Activated T-cell treated with anti-CD3 and anti-CD28 coated beads, Interleukin-2, amount 50 U/mL, for 48 hours (primary cell): Measurements from ENCODE around the gene LRPAP1.
"Not testable (repeated sequence)": the region's sequence is repeated elsewhere in the genome, so short reads cannot be mapped to it uniquely, and the experiment has no call there.

Experiments
- DNase-seq, 2 experiments: peaks; one replicate each; pipeline ENCODE4 v3.0.0-alpha.2; 2020

The LRPAP1 gene

DNA sequence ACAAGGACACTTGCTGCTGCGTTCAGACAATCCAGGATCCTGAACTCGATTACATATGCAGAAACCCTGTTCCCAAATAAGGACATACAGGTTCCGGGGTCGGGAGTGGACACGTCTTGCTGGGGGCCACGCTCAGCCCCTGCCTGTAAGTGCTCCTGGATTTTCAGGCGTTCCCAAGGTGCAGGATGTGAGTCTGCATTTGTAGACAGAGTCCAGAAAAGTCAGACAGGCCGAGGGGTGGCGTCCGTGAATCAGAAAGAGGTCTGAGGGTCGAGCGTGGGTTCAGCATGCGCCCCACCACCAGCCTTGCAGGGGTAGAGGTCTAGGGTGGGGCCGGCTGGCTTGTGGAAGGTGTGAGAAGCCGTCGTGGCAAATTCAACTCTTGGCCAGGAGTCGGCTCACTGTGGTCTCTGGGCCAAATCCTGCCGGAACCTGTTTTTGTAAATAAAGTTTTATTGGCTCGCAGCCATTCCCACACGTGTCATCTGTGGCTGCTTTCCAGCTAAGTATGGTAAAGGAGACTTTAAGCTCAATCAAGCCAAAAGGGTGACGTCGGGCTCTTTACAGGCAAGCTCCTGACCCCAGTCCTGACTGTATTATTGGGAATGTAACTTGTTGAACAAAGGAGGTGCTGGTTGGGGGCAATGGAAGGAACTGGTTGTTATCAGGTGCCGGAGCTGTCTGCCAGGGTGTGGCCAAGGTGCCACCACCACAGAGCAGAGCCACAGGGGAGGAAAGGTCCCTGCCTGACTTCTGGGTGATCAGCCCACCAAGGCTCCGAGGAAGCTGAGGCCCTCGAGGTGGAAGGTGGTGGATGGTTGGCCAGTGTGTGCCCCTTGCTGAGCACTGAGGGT is 61.8 kb downstream of the LRPAP1 start:
- no peak for DNase-seq

DNA sequence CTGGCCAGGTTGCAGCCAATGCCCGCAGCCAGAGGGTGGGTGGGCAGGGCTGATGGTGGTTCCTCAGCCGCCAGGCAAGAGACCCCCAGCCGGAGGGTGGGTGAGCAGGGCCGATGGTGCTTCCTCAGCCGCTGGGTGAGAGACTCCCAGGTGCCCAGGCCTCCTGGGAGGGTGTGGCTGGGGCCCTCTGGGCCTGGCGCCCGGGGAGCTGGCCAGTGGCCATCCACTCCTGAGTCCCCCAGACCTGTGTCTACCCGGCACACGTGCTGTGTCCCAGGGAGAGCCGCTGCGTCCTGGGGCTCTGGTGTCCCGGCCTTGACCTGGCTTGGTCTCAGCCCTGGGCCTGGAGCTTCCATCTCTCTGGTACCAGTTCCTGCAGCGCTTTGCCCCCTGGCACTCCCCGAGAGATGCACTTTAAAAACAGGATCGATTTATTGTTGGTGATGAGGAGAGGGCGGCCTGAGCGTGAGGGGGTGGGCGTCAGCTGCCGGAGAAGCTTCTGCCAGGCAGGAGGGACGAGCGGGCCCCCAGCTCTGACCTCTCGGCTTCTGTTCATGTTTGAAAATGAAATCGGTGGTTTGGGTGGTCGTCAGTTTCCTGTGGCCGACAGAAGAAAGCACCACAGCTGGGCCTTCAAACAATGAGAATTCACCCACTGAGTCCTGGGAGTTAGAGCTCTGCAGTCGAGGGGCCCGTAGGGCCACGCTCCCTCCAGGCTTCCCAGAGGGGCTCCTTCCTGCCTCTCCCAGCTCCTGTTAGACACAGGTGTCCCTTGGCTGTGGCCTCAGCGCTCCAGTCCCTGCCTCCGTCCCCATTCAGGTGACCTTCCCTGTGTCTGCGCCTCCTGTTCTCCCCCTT is 62.6 kb downstream of the LRPAP1 start:
- DNase-seq: no peak

DNA sequence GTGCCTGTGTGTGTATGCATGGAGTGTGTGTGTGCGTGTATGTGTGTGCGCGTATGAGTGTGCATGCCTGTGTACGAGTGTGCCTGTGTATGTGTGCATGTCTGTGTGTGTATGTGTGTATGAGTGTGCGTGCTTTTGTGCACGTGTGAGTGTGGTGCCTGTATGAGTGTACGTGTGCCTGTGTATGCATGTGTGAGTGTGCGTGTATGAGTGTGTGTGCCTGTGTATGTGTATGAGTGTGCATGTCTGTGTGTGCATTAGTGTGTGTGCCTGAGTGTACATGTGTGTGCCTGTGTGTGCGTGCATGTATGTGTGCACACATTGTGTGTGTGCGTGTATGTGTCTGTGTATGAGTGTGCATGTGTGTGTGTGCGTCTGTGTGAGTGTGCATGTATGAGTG is 63.4 kb downstream of the LRPAP1 start:
- DNase-seq: no peak

DNA sequence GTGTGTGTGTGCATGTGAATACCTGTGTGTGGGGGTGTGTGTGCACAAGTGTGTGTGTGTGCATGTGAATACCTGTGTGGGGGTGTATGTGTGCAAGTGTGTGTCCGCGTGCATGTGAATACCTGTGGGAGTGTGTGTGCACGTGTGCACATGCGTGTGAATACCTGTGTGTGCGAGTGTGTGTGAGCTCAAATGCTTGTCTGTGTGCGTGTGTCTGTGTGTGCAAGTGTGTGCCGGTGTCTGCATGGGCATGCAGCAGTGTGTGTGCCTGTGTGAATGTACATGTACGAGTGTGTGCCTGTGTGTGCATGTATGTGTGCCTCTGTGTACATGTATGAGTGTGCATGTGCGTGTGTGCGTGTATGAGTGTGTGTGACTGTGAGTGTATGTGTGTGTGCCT is 64.1 kb downstream of the LRPAP1 start:
- DNase-seq: no peak

DNA sequence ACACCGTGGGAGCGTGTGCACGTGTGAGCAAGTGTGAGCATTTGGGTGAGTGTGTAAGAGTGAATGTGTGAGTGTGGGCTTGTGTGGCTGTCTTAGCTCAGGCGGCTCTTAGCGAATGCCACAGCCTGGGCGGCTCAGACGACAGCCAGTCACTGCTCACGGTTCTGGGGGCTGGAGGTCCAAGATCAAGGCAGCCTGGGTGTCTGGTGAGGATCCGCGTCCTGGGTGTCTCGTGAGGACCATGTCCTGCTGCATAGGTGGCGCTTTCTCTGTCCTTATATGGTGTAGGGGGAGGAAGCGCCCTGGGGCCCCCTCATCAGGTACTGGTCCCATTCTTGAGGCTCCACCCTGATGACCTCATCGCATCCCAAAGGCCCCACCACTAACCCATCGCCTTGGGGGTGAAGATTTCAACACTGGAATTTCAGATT is 64.6 kb downstream of the LRPAP1 start:
- no peak for DNase-seq

DNA sequence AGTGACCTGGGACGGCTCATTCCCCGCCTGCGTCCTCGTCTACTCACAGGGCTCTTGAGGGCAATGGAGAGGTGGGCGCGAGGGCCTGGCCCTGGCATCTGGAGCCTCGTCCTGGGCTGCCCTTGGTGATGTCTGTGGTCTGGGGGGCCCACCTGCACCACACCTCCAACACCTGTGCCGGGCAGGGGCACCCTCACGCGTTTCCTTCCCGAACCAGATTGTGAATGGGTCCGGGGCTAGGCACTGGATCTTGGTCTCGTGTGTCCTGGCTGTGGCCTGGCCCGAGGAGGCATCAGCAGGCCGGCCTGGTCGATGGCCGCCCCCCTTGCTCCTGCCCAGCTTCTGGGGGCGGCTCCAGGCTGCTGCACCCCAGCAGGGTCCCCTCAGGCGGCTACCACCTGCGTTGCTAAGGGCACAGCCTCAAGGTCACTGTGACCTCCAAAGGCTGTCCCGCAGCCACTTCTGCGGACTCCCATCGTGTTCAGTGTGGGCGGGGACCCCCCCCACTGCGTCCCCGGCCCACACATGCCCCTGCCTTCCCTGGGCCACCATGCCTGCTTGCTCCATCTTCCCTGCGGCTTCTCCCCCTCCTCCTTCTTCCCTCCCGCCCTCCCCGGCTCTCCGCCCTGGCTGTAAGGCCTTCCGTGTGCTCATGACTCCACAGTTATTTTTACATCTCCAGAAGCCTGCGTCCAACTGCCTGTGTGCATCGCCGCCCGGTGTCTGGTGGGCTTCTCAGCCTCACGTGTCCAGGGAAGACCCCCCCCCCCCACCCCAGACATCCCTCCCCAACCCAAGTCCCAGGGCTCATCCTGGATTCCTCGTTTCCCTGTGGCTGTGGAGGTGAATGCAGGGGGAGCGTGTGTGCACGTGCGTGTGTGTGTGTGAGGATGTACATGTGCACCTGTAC is 65.3 kb downstream of the LRPAP1 start:
- DNase-seq: no peak

DNA sequence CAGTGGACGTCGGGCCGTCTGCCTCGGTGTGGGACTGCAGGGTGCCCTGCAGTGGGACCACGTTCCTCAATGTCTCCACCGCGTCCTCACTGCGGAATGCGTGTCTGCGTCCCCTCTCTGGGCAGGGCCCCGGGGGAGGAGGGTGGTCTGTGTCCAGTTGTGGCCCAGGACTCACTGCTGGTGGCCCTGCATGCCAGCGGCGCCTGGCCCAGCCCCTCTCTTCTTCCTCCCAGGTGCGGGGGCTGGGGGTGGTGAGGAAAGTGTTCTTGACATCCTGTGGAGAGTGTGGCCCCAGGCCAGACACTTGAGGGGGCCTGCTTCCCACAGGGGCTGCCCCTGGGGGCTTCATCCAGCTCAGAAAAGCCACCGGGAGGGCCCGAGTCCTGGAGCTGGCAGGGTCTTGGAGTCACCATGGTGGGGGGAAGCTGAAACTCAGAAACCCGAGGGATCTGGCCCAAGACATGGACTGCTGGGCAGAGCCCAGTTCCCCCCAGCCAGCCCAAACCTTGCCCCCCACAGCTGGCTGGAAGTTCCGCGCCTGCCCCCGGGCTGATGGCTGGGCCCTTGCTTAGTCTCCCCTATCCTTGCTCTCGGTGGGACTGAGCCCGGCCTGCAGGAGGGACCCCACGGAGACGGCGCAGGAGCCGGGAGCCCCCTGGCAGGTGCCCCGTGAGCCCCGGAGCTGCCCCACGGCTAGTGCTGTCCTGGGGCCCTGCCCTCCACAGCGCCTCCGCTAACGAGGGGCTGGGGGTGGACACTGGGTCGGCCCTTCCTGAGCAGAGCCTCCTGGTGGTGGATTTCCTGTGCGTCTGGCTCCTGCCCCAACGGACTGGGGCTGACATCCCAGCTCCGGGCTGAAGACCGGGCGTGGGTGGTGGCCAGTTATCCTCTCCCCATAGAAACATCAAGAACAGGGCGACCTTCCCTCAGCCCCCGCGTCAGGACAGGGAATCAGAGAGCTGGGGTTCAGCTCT is 66.2 kb downstream of the LRPAP1 start:
- no peak for DNase-seq

DNA sequence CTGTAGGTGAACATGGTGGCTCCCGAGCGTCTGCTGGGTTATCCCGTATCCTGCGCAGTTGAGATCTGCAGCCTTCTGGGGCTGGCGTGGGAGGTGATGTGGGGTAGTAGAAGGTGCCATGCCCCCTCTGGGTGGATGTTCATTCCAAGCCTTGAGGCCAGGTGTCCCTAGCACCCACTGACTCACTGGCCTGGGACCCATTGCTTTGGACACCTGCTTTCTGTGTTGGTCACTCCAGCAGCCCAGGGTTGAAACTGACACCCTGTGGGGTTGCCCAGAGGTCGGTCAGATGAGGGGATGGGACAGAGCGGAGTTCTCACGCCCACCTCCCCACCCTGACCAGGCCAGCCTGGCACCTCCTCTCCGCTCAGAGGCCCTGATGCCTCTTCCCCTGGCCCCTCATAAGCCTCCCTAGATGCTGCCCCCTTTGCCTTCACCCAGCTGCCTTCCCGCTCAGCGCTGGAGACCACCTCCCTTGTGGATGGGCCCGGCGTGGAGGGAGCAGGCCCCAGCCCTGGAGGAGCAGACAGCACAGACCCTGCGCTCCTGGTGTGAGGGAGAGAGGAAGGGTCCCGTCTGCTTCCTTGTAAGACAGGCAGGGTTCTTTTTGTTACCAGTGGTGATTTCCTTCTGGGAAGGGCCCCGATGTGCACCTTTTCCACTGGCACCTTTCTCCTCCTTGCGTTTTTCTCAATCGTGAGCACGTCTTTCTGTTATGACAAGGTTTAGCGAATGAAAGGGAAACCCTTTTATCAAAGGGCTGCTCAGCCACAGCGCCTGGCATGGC is 67.1 kb downstream of the LRPAP1 start:
- DNase-seq: no peak

DNA sequence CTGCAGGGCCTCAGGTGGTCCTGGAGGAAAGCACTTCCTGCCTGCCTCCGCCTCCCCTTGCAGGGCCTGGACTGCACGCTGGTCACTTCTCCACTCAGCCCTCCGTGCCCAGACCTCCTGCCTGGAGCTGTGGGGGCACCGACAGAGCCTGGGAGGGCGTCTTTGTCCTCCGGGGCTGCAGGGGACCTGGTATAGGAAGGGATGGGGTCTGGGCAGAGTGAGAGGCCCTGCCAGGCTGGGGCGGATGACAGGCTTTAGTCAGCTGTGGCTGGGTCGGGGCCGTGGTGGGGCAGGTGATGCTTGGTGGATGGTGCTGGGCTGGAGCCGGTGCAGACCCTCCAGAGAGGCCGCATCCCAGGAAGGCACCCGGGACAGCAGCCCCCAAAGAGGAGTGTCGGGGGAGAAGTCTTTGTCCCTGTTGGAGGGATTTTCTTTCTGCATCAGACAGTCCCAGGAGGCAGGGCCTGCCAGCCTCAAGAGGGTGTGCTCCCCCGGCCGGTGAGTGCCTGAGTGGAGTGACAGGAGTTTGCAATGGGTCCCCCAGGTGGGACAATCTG is 67.8 kb downstream of the LRPAP1 start:
- DNase-seq: no peak

DNA sequence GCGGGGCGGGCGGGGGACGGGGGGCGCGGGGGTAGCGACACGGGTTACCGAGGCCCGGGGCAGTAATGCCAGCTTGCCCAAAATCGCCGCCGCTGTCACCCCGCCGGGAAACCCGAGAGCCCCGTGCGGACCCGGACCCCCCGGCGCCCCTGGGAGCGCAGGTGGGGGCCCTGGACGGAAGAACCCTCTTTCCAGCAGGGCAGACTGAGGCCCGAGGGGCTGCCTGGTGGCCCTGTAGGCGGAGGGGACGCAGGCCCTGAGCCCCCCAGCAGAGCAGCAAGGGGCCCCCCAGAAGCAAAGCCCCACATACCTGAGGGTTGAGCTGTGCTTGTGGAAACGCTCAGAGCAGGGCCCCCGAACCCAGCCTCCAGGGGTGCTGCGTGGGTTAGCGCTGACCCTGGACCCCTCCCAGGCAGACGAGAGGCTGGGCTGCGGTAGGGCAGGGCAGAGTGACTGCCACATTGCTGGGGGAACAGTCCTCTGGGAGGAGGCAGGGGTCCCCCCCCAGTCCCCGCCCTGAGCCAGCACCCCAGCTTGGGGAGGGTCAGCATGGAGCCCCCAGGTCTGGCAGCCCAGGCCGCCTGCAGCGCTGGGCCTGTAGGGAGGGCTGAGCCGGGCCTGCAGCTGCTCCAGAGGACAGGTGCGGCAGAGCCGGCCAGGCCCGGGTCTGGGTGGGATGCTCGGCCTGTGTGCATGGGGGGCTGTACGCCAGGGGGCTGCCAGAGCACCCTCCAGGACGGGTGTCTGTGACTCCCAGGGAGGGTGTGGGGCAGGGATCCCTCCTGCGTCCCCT is 68.5 kb downstream of the LRPAP1 start:
- no peak for DNase-seq

DNA sequence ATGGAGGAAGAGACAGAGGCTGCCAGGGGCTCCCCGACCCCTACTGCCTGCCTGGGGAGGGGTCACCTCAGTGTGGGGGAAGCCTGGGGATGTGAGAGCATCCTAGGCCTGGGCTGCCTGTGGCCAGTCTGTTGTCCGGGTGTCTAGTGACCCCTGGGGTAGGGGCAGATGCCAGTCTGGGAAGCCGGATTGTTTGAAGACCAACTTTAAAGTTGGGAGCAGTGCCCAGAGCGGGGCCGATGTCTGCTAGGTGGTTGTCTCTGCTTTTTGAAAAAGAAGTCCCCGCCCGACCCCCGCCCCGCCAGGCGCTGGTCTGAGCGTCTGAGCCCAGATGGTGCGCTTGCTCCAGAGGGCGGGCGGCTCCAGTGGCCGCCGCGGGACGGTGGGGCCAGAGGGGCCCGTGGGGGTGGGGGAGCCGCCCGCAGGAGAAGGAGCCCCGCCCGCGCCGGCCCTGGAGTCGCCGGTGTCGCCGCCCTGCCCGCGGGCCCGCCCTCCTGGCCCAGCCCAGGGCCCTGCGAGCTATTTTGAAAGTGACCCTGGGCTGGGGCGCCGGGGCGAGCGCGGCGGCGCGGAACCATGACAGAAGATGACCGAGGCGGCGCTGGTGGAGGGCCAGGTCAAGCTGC is 69.3 kb downstream of the LRPAP1 start, which contains the start of gene DOK7:
DOK7 (plus strand) TSS at position 517 of the 626 bp plus-strand sequence; CDS start at position 587, 70 bp downstream.
- DNase-seq: no peak

DNA sequence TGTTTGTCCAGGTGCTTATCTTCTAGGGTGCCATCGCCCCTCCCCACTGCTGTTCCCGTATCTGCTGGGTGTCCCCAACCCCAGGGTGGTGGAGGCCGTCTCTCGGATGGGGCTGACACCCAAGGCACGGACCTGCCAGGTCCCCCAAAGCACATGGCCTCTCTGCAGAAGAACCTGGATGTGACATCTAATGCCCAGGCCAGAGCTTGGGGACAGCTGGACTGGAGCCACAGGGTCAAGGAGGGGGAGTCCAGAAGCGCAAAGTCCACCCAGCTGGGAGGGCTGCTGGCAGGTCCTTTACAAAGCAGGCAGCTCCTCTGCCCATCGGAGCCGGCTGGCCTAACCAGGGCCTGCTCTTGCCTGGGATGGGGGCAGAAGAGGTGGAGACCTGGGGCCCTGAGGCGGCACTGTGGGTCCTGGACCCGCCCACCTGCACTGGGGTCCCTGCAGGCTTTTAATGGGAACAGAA is 69.9 kb downstream of the LRPAP1 start:
- no peak for DNase-seq

DNA sequence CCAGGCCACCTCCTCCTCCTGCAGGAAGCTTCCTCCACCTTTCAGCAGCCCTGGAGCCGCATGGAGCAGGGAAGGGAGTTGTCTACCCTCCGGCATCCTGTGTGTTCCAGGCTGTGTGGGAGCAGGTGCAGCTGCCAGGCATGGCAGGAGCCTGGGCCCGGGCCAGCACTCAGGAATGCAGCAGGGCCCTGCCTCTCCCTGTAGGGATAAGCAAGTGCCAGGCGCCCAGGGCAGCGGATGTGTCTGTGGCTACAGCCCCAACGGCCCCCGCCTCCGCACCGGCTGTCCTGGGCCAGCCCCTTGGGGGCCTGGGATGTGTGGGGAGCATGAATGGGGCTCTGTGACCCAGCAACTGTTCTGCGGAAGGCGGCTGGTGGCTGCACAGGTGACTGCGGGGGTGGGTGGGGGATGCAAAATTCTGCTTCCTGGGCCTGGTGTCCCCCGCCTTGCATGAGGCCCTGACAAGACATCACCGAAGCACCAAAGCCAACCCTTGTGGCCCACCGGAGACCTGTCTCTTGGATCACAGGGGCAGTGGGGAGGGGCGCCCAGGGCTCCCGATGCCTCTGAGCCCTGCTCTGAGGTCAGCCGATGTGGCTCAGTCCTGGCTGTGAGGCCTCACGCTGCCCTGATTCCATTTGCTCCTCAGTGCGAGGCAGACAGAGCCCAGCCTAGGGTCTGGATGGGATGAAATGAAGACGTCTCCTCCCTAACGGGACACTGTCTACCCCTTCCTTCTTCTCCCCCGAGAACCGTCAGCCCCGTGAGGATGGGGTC is 70.5 kb downstream of the LRPAP1 start:
- no peak for DNase-seq

DNA sequence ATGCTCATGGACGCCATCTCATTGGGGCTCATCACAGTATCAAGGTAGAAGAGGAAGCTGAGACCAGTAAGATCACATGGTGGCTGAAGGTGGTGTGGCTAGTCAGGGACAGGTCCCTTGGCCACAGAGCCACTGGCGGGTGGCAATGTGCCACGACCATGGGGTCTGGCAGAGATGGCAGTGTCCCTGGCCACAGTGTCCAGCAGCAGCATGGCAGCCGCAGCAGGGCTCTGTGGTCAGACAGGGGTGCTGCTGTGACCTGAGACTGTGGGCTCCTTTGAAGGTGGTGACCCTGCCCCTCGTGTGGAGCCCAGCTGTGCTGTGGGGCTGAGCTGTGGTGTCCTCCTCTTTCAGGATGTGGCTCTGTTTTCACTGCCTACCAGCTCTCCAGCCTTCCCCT is 71.3 kb downstream of the LRPAP1 start:
- DNase-seq: no peak

DNA sequence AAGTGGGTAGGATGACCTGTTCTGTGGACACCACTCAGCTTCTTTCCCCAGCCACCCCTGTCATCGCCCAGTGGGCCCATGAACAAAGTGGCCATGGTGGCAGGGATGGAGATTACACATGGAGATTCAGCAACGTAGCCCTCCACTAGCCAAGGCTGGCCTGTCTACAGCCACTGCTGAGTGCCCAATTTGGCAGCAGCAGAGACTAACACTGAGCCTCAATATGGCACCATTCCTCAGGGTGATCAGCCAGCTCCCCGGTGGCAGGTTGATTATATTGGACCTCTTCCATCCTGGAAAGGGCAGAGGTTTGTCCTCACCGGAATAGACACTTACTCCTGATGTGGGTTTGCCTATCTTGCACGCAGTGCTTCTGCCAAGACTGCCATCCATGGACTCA is 73.1 kb downstream of the LRPAP1 start:
- DNase-seq: not testable (repeated sequence)

DNA sequence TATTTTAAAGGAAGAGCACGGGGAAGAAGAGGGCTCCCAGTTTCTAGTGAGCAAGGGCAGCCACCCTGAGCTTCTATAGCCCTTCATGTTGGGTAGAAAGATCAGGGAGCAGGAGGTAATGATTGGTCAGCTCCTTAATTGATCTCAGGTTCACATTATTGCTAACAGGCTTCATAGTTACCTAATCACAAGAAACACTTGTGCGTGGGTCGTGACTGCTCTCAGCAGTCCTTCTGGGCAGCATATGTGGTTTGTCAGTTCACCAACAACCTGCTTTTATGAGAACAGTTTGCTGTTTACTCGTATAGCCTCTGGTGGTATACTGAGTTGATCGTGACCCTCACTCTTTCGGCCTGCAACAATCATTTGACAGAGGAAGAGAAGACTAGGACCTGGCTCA is 73.9 kb downstream of the LRPAP1 start:
- DNase-seq: no peak

DNA sequence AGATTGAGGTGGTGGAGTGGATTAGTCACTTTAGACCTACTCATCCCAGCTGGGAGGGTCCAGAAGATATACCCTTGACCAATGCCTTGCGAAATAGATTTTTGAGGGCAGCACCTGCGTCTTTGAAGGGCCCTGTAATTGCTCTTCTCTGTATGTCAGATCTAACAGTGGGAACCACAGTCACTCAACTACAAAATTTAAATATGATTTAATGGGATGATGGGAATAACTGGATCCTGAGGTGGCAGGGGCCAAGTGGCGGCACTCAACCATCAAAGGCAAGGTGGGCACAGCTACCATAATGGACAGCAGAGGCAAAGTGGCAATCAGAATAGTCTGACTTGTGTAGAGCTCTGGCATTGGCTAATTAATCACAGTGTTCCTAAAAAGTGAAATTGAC is 76.6 kb downstream of the LRPAP1 start:
- DNase-seq: not testable (repeated sequence)
